Measurements from ENCODE around the gene HACL1.
"Not testable (repeated sequence)": the region's sequence is repeated elsewhere in the genome, so short reads cannot be mapped to it uniquely, and the experiment has no call there.

HACL1 gene

GRCh38 chr3:15541371-15541770 is 60.0 kb downstream of the HACL1 start:
- TF ChIP-seq CTCF (IDR thresholded peaks at IDR 0.05; ENCODE audit: low read depth, low read length): no peak
- H3K4me3 ChIP-seq (ENCODE audit: low read depth, low read length): no peak overlapping the region
- DNase-seq (ENCODE audit: low read depth, low spot score): no peak
- in situ Hi-C loops (cut with HindIII; ENCODE audit: low sequenced_read_pairs): no loop called here

- DNase-seq (ENCODE audit: low read depth, low spot score): no peak
- H3K4me3 ChIP-seq (ENCODE audit: low read depth, low read length): no peak overlapping the region
- no peak for TF ChIP-seq CTCF (IDR thresholded peaks at IDR 0.05; ENCODE audit: low read depth, low read length)
- in situ Hi-C loops (cut with HindIII; ENCODE audit: low sequenced_read_pairs): no loop called here
These were observed 62.3 kb downstream of the HACL1 start for GRCh38 chr3:15539066-15539465.

GRCh38 chr3:15538345-15538744 is 63.0 kb downstream of the HACL1 start:
- TF ChIP-seq CTCF (IDR thresholded peaks at IDR 0.05; ENCODE audit: low read depth, low read length): no peak
- no peak overlapping the region for H3K4me3 ChIP-seq (ENCODE audit: low read depth, low read length)
- DNase-seq (ENCODE audit: low read depth, low spot score): no peak
- in situ Hi-C loops (cut with HindIII; ENCODE audit: low sequenced_read_pairs): no loop called here

- in situ Hi-C loops (cut with HindIII; ENCODE audit: low sequenced_read_pairs): no loop called here
- TF ChIP-seq CTCF (IDR thresholded peaks at IDR 0.05; ENCODE audit: low read depth, low read length): no peak
- no peak overlapping the region for H3K4me3 ChIP-seq (ENCODE audit: low read depth, low read length)
- DNase-seq (ENCODE audit: low read depth, low spot score): no peak
These were observed 64.5 kb downstream of the HACL1 start for GRCh38 chr3:15536856-15537255.

GRCh38 chr3:15535732-15536131 is 65.6 kb downstream of the HACL1 start:
- in situ Hi-C loops (cut with HindIII; ENCODE audit: low sequenced_read_pairs): no loop called here
- DNase-seq (ENCODE audit: low read depth, low spot score): no peak
- no peak overlapping the region for H3K4me3 ChIP-seq (ENCODE audit: low read depth, low read length)
- TF ChIP-seq CTCF (IDR thresholded peaks at IDR 0.05; ENCODE audit: low read depth, low read length): no peak

- H3K4me3 ChIP-seq (ENCODE audit: low read depth, low read length); in situ Hi-C loops (cut with HindIII; ENCODE audit: low sequenced_read_pairs); DNase-seq (ENCODE audit: low read depth, low spot score): not testable (repeated sequence)
These were observed 68.8 kb downstream of the HACL1 start for GRCh38 chr3:15532614-15533013.

- in situ Hi-C loops (cut with HindIII; ENCODE audit: low sequenced_read_pairs): no loop called here
- no peak overlapping the region for H3K4me3 ChIP-seq (ENCODE audit: low read depth, low read length)
- no peak for DNase-seq (ENCODE audit: low read depth, low spot score)
- no peak for TF ChIP-seq CTCF (IDR thresholded peaks at IDR 0.05; ENCODE audit: low read depth, low read length)
These were observed 70.0 kb downstream of the HACL1 start for GRCh38 chr3:15531346-15531745.

Data from astrocyte of the spinal cord (primary cell).